Astrocyte of the cerebellum (primary cell): ENCODE measurements around the gene PCDHA9.
"Not testable (repeated sequence)": the region's sequence is repeated elsewhere in the genome, so short reads cannot be mapped to it uniquely, and the experiment has no call there.

Source experiments
- DNase-seq: peaks from one replicate; pipeline ENCODE4 v3.0.0-alpha.2; 2011; ENCODE audit warnings: low read depth
- H3K4me3 ChIP-seq: 2 replicates; pipeline ENCODE4 v1.5.1; 2011; ENCODE audit warnings: mild to moderate bottlenecking, low read depth, low read length, moderate library complexity
- in situ Hi-C: cut with HindIII; loops from 2 replicates; pipeline ENCODE4 v1.10.0; 2017; ENCODE audit warnings: low sequenced_read_pairs
- TF ChIP-seq, protein P1 (sequence below): IDR thresholded peaks from 2 replicates; pipeline ENCODE4 v1.5.1; 2012; ENCODE audit warnings: low read length, low read depth, moderate library complexity, mild to moderate bottlenecking; ENCODE audit errors: missing control alignments

Gene PCDHA9

DNA sequence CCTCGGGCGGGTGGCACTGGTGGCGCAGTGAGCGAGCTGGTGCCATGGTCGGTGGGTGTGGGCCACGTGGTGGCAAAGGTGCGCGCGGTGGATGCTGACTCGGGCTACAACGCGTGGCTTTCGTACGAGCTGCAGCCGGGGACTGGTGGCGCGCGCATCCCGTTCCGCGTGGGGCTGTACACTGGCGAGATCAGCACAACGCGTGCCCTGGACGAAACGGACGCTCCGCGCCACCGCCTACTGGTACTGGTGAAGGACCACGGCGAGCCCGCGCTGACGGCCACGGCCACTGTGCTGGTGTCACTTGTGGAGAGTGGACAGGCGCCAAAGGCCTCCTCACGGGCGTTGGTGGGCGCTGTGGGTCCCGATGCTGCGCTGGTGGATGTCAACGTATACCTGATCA is 39.3 kb upstream of the PCDHA9 start:
- H3K4me3 ChIP-seq = no peak overlapping the region
- in situ Hi-C loops = no loop called here
- DNase-seq = no peak
- TF ChIP-seq, protein P1, sequence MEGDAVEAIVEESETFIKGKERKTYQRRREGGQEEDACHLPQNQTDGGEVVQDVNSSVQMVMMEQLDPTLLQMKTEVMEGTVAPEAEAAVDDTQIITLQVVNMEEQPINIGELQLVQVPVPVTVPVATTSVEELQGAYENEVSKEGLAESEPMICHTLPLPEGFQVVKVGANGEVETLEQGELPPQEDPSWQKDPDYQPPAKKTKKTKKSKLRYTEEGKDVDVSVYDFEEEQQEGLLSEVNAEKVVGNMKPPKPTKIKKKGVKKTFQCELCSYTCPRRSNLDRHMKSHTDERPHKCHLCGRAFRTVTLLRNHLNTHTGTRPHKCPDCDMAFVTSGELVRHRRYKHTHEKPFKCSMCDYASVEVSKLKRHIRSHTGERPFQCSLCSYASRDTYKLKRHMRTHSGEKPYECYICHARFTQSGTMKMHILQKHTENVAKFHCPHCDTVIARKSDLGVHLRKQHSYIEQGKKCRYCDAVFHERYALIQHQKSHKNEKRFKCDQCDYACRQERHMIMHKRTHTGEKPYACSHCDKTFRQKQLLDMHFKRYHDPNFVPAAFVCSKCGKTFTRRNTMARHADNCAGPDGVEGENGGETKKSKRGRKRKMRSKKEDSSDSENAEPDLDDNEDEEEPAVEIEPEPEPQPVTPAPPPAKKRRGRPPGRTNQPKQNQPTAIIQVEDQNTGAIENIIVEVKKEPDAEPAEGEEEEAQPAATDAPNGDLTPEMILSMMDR = no peak

DNA sequence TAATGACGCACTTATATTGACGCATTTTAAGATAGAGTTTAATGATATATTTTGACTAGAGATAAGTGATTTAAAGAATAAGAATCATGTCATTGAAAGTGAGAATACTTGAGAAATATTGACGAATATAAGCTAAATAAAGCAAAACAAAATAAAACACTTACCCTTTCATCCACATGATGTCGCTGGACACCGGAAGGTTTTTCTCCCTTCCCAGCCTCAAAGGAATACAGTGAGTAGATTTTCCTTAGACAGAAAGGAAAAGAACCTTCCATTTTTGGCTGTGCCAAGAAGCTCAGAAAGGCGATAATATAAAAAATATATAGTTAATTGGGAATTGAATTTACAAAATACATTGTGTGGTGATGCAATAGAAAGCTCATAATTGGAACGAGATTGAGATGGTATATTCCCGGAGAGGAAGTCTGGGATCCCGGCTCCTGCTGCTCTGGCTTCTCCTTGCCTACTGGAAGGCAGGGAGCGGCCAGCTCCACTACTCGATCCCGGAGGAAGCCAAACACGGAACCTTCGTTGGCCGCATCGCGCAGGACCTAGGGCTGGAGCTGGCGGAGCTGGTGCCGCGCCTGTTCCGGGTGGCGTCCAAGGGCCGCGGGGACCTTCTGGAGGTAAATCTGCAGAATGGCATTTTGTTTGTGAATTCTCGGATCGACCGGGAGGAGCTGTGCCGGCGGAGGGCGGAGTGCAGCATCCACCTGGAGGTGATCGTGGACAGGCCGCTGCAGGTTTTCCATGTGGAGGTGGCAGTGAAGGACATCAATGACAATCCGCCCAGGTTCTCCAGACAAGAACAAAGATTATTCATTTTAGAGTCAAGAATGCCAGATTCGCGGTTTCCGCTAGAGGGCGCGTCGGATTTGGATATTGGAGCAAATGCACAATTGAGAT is 26.6 kb upstream of the PCDHA9 start, which contains the start of gene PCDHA5:
TSS of gene PCDHA5 (plus strand) at position 239 of the 906 bp plus-strand sequence.
- TF ChIP-seq, protein P1 = peak; percentile 6
- no peak within 1 kb of the TSS for H3K4me3 ChIP-seq
- no peak for DNase-seq
- in situ Hi-C loops = no loop called here

DNA sequence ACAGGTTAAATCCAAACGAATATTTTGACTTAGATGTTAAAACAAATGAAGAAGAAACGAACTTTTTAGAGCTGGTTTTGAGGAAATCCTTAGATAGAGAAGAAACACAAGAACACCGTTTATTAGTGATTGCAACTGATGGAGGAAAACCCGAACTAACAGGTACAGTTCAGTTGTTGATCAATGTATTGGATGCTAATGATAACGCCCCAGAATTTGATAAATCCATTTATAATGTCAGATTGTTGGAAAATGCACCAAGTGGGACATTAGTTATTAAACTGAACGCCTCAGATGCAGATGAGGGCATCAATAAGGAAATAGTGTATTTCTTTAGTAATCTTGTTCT is 25.9 kb upstream of the PCDHA9 start:
- DNase-seq = no peak
- TF ChIP-seq, protein P1 = no peak
- H3K4me3 ChIP-seq = no peak overlapping the region
- in situ Hi-C loops = no loop called here

DNA sequence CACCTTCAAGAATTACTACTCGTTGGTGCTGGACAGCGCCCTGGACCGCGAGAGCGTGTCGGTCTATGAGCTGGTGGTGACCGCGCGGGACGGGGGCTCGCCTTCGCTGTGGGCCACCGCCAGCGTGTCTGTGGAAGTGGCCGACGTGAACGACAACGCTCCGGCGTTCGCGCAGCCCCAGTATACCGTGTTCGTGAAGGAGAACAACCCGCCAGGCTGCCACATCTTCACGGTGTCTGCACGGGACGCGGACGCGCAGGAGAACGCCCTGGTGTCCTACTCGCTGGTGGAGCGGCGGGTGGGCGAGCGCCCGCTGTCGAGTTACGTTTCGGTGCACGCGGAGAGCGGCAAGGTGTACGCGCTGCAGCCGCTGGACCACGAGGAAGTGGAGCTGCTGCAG is 25.2 kb upstream of the PCDHA9 start:
- DNase-seq, in situ Hi-C loops: not testable (repeated sequence)

DNA sequence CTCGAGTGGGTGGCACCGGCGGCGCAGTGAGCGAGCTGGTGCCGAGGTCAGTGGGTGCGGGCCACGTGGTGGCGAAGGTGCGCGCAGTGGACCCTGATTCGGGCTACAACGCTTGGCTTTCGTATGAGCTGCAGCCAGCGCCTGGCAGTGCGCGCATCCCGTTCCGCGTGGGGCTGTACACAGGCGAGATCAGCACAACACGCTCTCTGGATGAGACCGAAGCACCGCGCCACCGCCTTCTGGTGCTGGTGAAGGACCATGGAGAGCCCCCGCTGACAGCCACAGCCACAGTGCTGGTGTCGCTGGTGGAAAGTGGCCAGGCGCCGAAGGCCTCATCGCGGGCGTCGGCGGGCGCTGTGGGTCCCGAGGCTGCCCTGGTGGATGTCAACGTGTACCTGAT is 24.7 kb upstream of the PCDHA9 start:
- no peak overlapping the region for H3K4me3 ChIP-seq
- in situ Hi-C loops = no loop called here
- TF ChIP-seq, protein P1 = no peak
- DNase-seq = no peak

More for the DNA sequence above, 25.2 kb upstream of the PCDHA9 start:
- not testable (repeated sequence) for H3K4me3 ChIP-seq

DNA sequence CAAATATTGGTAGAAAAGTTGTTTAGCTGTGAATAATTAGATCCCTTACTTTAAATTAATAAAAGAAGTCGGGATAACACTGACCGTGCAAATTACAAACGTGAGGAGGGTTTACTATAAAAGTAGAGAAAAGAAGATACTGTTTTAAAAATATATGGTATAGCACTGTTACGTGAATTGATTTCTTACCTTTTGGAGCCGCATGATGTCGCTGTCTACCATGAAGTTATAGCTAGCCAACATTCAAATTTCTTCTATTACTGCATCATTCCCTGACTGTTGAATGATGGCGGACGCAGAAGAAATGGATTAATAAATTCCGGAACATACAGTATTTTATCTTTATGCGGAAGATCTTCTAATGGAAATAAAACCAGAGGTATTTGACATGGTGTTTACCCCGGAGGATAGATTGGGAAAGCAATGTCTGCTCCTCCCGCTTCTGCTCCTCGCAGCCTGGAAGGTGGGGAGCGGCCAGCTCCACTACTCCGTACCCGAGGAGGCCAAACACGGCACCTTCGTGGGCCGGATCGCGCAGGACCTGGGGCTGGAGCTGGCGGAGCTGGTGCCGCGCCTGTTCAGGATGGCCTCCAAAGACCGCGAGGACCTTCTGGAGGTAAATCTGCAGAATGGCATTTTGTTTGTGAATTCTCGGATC is 20.3 kb upstream of the PCDHA9 start, which contains the start of gene PCDHA6:
TSS of gene PCDHA6 (plus strand) at position 257 of the 658 bp plus-strand sequence. CDS start at position 389, 132 bp downstream.
- no peak within 1 kb of the TSS for H3K4me3 ChIP-seq
- in situ Hi-C loops = no loop called here
- no peak for DNase-seq
- TF ChIP-seq, protein P1 = no peak

DNA sequence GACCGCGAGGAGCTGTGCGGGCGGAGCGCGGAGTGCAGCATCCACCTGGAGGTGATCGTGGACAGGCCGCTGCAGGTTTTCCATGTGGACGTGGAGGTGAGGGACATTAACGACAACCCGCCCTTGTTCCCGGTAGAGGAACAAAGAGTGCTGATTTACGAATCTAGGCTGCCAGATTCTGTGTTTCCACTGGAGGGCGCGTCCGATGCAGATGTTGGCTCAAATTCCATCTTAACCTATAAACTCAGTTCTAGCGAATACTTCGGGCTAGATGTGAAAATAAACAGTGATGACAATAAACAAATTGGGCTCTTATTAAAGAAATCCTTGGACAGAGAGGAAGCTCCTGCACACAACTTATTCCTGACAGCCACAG is 19.8 kb upstream of the PCDHA9 start:
- no peak for DNase-seq
- TF ChIP-seq, protein P1 = no peak
- H3K4me3 ChIP-seq = no peak overlapping the region
- in situ Hi-C loops = no loop called here

DNA sequence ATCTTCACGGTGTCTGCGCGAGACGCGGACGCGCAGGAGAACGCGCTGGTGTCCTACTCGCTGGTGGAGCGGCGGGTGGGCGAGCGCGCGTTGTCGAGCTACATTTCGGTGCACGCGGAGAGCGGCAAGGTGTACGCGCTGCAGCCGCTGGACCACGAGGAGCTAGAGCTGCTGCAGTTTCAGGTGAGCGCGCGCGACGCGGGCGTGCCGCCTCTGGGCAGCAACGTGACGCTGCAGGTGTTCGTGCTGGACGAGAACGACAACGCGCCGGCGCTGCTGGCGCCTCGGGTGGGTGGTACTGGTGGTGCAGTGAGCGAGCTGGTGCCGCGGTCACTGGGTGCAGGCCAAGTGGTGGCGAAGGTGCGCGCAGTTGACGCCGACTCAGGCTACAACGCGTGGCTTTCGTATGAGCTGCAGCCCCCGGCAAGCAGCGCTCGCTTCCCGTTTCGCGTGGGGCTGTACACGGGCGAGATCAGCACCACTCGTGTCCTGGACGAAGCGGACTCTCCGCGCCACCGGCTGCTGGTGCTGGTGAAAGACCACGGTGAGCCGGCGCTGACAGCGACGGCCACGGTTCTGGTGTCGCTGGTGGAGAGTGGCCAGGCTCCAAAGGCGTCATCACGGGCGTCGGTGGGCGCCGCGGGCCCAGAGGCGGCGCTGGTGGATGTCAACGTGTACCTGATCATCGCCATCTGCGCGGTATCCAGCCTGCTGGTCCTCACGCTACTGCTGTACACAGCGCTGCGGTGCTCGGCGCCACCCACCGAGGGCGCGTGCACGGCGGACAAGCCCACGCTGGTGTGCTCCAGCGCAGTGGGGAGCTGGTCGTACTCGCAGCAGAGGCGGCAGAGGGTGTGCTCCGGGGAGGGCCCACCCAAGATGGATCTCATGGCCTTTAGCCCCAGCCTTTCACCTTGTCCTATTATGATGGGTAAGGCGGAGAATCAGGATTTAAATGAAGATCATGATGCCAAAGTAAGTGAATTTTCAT is 18.4 kb upstream of the PCDHA9 start:
- in situ Hi-C loops, H3K4me3 ChIP-seq, DNase-seq: not testable (repeated sequence)
